Measurements from ENCODE around the gene IL27RA.

DNA sequence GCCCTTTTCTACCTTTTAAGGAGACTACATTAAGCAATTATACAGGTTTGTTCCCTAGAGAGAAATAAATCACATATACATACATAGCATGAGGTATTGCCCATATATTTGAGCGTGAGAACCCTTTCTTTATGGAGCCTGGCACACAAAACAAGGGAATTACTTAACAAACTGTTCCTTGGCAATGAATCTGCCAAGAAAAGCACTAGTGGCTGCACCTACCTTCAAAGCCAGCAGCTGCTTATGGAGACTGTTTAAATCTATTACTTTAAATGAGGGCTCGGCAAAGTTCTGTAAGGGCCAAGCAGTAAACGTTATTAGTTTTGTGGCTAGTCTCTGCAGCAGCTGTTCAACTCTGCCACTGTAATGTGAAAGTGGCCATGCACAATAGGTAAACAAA, 32.5 kb upstream of the IL27RA start:
- TF ChIP-seq, protein P1, sequence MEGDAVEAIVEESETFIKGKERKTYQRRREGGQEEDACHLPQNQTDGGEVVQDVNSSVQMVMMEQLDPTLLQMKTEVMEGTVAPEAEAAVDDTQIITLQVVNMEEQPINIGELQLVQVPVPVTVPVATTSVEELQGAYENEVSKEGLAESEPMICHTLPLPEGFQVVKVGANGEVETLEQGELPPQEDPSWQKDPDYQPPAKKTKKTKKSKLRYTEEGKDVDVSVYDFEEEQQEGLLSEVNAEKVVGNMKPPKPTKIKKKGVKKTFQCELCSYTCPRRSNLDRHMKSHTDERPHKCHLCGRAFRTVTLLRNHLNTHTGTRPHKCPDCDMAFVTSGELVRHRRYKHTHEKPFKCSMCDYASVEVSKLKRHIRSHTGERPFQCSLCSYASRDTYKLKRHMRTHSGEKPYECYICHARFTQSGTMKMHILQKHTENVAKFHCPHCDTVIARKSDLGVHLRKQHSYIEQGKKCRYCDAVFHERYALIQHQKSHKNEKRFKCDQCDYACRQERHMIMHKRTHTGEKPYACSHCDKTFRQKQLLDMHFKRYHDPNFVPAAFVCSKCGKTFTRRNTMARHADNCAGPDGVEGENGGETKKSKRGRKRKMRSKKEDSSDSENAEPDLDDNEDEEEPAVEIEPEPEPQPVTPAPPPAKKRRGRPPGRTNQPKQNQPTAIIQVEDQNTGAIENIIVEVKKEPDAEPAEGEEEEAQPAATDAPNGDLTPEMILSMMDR (IDR thresholded peaks at IDR 0.05; ENCODE audit: low read length) = no peak
- TF ChIP-seq EZH2 (IDR thresholded peaks at IDR 0.05; ENCODE audit: borderline replicate concordance, low read length) = no peak
